ENCODE measurements around the gene FKBP15.

DNA sequence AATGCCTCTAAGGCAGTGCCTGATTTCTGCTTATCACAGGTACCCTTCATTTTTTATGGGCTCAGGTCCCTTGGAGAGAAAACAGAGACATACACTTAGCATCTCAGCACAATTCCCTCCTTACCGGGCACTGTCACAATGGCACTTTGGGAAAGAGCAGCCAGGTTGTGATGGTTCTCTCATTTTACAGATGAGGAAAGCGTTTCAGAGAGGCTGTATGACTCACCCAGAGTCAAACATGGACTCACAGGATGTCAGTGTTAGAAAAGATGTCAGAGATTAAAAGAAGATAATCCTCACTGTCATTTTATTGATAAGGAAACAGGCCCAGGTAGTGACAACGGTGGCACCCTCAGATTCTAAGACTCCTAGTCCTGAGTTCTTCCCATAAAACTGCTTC, 82.3 kb downstream of the FKBP15 start:
- no peak for TF ChIP-seq POLR2A (IDR thresholded peaks at IDR 0.05)
- TF ChIP-seq, protein P1, sequence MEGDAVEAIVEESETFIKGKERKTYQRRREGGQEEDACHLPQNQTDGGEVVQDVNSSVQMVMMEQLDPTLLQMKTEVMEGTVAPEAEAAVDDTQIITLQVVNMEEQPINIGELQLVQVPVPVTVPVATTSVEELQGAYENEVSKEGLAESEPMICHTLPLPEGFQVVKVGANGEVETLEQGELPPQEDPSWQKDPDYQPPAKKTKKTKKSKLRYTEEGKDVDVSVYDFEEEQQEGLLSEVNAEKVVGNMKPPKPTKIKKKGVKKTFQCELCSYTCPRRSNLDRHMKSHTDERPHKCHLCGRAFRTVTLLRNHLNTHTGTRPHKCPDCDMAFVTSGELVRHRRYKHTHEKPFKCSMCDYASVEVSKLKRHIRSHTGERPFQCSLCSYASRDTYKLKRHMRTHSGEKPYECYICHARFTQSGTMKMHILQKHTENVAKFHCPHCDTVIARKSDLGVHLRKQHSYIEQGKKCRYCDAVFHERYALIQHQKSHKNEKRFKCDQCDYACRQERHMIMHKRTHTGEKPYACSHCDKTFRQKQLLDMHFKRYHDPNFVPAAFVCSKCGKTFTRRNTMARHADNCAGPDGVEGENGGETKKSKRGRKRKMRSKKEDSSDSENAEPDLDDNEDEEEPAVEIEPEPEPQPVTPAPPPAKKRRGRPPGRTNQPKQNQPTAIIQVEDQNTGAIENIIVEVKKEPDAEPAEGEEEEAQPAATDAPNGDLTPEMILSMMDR (IDR thresholded peaks at IDR 0.05), result no peak
